NCI-H345 treated with DMSO at 0.1 percent for 48 hours (cell line): ENCODE measurements around the gene ZNF280A.
"Not testable (repeated sequence)": the region's sequence is repeated elsewhere in the genome, so short reads cannot be mapped to it uniquely, and the experiment has no call there.

Source experiments
- DNase-seq: peaks from one replicate; lab custom pipeline; 2025; ENCODE audit not compliant: unreplicated experiment; lab: John Stamatoyannopoulos, UW

The ZNF280A gene

GRCh38 chr22:22545084-22545483 is 25.0 kb upstream of the ZNF280A start:
- DNase-seq = no peak

GRCh38 chr22:22538226-22538989 is 18.3 kb upstream of the ZNF280A start:
- no peak for DNase-seq

- no peak for DNase-seq
Measured at GRCh38 chr22:22536916-22537315, 16.8 kb upstream of the ZNF280A start.

GRCh38 chr22:22536515-22536914 is 16.4 kb upstream of the ZNF280A start:
- no peak for DNase-seq

- DNase-seq = no peak
Measured at GRCh38 chr22:22535662-22536061, 15.6 kb upstream of the ZNF280A start.

GRCh38 chr22:22534604-22535415 is 14.7 kb upstream of the ZNF280A start:
- DNase-seq = no peak

- DNase-seq = no peak
Measured at GRCh38 chr22:22533863-22534262, 13.8 kb upstream of the ZNF280A start.

GRCh38 chr22:22533417-22533816 is 13.3 kb upstream of the ZNF280A start:
- DNase-seq = no peak

- not testable (repeated sequence) for DNase-seq
Measured at GRCh38 chr22:22532547-22533071, 12.5 kb upstream of the ZNF280A start.

GRCh38 chr22:22531770-22532546 is 11.9 kb upstream of the ZNF280A start:
- DNase-seq = no peak

- DNase-seq = no peak
Measured at GRCh38 chr22:22528780-22529179, 8.7 kb upstream of the ZNF280A start.

- no peak for DNase-seq
Measured at GRCh38 chr22:22527312-22527711, 7.2 kb upstream of the ZNF280A start.

- DNase-seq = no peak
Measured at GRCh38 chr22:22526125-22526912, 6.2 kb upstream of the ZNF280A start.

GRCh38 chr22:22523494-22523893 is 3.4 kb upstream of the ZNF280A start:
- DNase-seq = no peak

- DNase-seq = no peak
Measured at GRCh38 chr22:22521631-22522030, 1.6 kb upstream of the ZNF280A start.

- DNase-seq = no peak
Measured at GRCh38 chr22:22520667-22521602, 865 bp upstream of the ZNF280A start.

GRCh38 chr22:22519591-22519990 is 479 bp downstream of the ZNF280A start:
- DNase-seq = no peak

- DNase-seq = no peak
Measured at GRCh38 chr22:22516992-22517391, 3.1 kb downstream of the ZNF280A start.

- no peak for DNase-seq
Measured at GRCh38 chr22:22515890-22516289, 4.2 kb downstream of the ZNF280A start.
